ENCODE measurements around the gene GAS7. TPM values are rescaled to one million over a fixed set of nuclear protein-coding genes. Genes with fewer than 3 reads are reported as not detected.

Gene GAS7
- total and polyA plus RNA-seq, 10 of the 15 experiments (the other 5 are each of a cell fraction or from before 2014, with no cell fraction given): 2.3 to 53.4 (median 24.0) TPM

DNA sequence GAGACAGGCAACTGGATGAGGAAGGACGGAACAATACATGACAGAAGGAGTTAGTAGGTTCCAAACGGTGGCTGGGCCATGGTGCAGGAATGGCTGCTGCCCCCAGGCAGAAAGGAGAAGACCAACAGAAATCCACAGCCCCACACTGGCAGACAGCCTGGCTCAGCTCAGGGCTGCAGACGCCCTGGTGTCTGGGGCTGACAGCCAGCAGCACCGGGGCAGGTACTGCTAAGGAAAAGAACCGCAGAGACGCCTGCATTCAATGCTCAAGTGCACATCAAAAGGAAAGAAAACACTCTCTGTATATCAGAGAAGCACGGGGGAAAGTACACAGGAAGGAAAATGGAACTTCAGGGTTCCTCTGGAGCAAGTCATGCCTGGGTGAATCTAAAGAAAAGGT lies 53.4 kb downstream of the GAS7 start:
- no peak for DNase-seq (ENCODE audit: low read depth, low spot score)
- Histone ChIP-seq H3K36me3 (ENCODE audit: control insufficient read depth in 2 of 2, insufficient read depth in 2 of 2, low read length in 1 of 2) (no peaks in the 10 kb centered on the region), H3K79me2 (ENCODE audit: control insufficient read depth, insufficient read depth, low read length) (no peaks in the 10 kb centered on the region), H3K9ac (ENCODE audit: control insufficient read depth, insufficient read depth, low read length) (no peak overlapping the region), H3K27ac (ENCODE audit: control insufficient read depth, insufficient read depth) (no peak overlapping the region), H3K4me1 (ENCODE audit: control insufficient read depth, insufficient read depth, low read length) (peaks cover 2% of the 10 kb centered on the region; the same call in 1 of the 2 replicates), H3K4me2 (ENCODE audit: control insufficient read depth, insufficient read depth) (no peak overlapping the region), H3K27me3 (replicated peaks in 1 of 2; ENCODE audit: control insufficient read depth in 2 of 2, insufficient read depth in 2 of 2, low read length in 1 of 2) (no peaks in the 10 kb centered on the region; a peak in 1 of 4 replicates), H4K20me1 (ENCODE audit: control insufficient read depth, insufficient read depth) (no peaks in the 10 kb centered on the region), H3K4me3 (no peak overlapping the region), H3K9me3 (replicated peaks; ENCODE audit: control insufficient read depth, insufficient read depth, low read length) (no peaks in the 10 kb centered on the region; the same call in 2 of the 3 replicates), H2AFZ (ENCODE audit: control insufficient read depth, low read depth, low read length) (no peak overlapping the region)
- intact Hi-C loops (cut with micrococcal nuclease; ENCODE audit: unreplicated experiment) (no loop called here), in situ Hi-C loops (cut with MboI) (no loop called here)
- FAIRE-seq: no peak
- ChIA-PET SMC1A (ENCODE audit: uncharacterized antibody, unreplicated experiment) (no interaction called here), POLR2A (no interaction called here), CTCF (no interaction called here), RAD21 (ENCODE audit: unreplicated experiment) (no interaction called here)
- 13% methylated on average over 7 of the region's 7 CpGs for WGBS (ENCODE audit: insufficient coverage, insufficient replicate concordance, low lambda C conversion rate, missing lambda C conversion rate)
- no peak for TF ChIP-seq IKZF2 (IDR thresholded peaks at IDR 0.05)
- no TSS peak for BruUV-seq (replicated peaks)
- ATAC-seq: no peak

DNA sequence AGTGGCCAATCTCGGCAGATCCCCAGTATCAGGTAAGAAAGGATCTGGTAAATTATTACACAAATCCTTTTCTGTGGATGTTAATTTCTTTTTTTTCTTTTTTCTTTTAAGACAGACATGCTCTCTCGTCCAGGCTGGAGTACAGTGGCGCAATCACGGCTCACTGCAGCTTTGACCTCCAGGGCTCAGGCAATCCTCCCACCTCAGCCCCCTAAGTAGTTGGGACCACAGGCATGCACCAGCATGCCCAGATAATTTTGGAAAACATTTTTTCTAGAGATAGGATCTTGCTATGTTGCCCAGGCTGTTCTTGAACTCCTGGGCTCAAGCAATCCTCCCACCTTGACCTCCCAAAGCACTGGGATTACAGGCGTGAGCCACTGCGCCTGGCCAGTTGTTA lies 54.0 kb downstream of the GAS7 start:
- H3K36me3 ChIP-seq (ENCODE audit: control insufficient read depth in 2 of 2, insufficient read depth in 2 of 2, low read length in 1 of 2): no peaks in the 10 kb centered on the region
- H3K9me3 ChIP-seq (replicated peaks; ENCODE audit: control insufficient read depth, insufficient read depth, low read length): no peaks in the 10 kb centered on the region; the same call in 2 of the 3 replicates
- WGBS (ENCODE audit: insufficient coverage, insufficient replicate concordance, low lambda C conversion rate, missing lambda C conversion rate): 86% methylated on average over 6 of the region's 6 CpGs
- ChIA-PET SMC1A (ENCODE audit: uncharacterized antibody, unreplicated experiment) (no interaction called here), RAD21 (ENCODE audit: unreplicated experiment) (no interaction called here), POLR2A (no interaction called here), CTCF (no interaction called here)
- BruUV-seq (replicated peaks): no TSS peak
- no peak overlapping the region for H2AFZ ChIP-seq (ENCODE audit: control insufficient read depth, low read depth, low read length)
- H4K20me1 ChIP-seq (ENCODE audit: control insufficient read depth, insufficient read depth): no peaks in the 10 kb centered on the region
- H3K9ac ChIP-seq (ENCODE audit: control insufficient read depth, insufficient read depth, low read length): no peak overlapping the region
- DNase-seq (ENCODE audit: low read depth, low spot score): no peak
- no peak for TF ChIP-seq PAX5 (IDR thresholded peaks at IDR 0.05; ENCODE audit: borderline replicate concordance, low read depth, low read length)
- no peak for TF ChIP-seq HDAC6 (IDR thresholded peaks at IDR 0.05; ENCODE audit: unreplicated experiment)
- TF ChIP-seq ZNF622 (IDR thresholded peaks at IDR 0.05): no peak
- no peak for TF ChIP-seq YBX1 (IDR thresholded peaks at IDR 0.05)
- no peak for TF ChIP-seq IKZF2 (IDR thresholded peaks at IDR 0.05)
- intact Hi-C loops (cut with micrococcal nuclease; ENCODE audit: unreplicated experiment): no loop called here
- no peak for FAIRE-seq
- ATAC-seq: no peak
- in situ Hi-C loops (cut with MboI): no loop called here
- H3K27ac ChIP-seq (ENCODE audit: control insufficient read depth, insufficient read depth): no peak overlapping the region
- no peaks in the 10 kb centered on the region; a peak in 1 of 4 replicates for H3K27me3 ChIP-seq (replicated peaks in 1 of 2; ENCODE audit: control insufficient read depth in 2 of 2, insufficient read depth in 2 of 2, low read length in 1 of 2)
- no peak overlapping the region for H3K4me3 ChIP-seq
- H3K4me1 ChIP-seq (ENCODE audit: control insufficient read depth, insufficient read depth, low read length): peaks cover 2% of the 10 kb centered on the region; the same call in 1 of the 2 replicates
- no peaks in the 10 kb centered on the region for H3K79me2 ChIP-seq (ENCODE audit: control insufficient read depth, insufficient read depth, low read length)
- no peak overlapping the region for H3K4me2 ChIP-seq (ENCODE audit: control insufficient read depth, insufficient read depth)
